ENCODE data around the gene MEAF6. TPM values are rescaled to one million over a fixed set of nuclear protein-coding genes. Genes with fewer than 3 reads are reported as not detected.

The MEAF6 gene
- total RNA-seq, 1 donor from 2014 or later, result 61.5 TPM

GRCh38 chr1:37476087-37476452 is 38.5 kb downstream of the MEAF6 start:
- TF ChIP-seq CTCF (IDR thresholded peaks at IDR 0.05; ENCODE audit: partially characterized antibody, unreplicated experiment), result no peak
- no peak overlapping the region for H3K27ac Mint-ChIP-seq (ENCODE audit: unreplicated experiment)
- H3K36me3 Mint-ChIP-seq (ENCODE audit: unreplicated experiment), result no peaks in the 10 kb centered on the region
- peaks cover 2% of the 10 kb centered on the region for H3K9me3 Mint-ChIP-seq (ENCODE audit: unreplicated experiment)
- no peak for DNase-seq
- H3K27me3 Mint-ChIP-seq (ENCODE audit: unreplicated experiment), result peaks cover 9% of the 10 kb centered on the region
- peaks cover 17% of the 10 kb centered on the region for H3K4me1 Mint-ChIP-seq (ENCODE audit: low read depth, unreplicated experiment)
- H3K4me3 Mint-ChIP-seq (ENCODE audit: unreplicated experiment), result no peak overlapping the region

GRCh38 chr1:37475380-37476086 is 39.0 kb downstream of the MEAF6 start:
- Mint-ChIP-seq H3K4me3 (ENCODE audit: unreplicated experiment) (peak overlapping the region; percentile 55), H3K36me3 (ENCODE audit: unreplicated experiment) (no peaks in the 10 kb centered on the region), H3K4me1 (ENCODE audit: low read depth, unreplicated experiment) (peaks cover 17% of the 10 kb centered on the region), H3K27me3 (ENCODE audit: unreplicated experiment) (peaks cover 9% of the 10 kb centered on the region), H3K9me3 (ENCODE audit: unreplicated experiment) (peaks cover 2% of the 10 kb centered on the region), H3K27ac (ENCODE audit: unreplicated experiment) (no peak overlapping the region)
- DNase-seq, result no peak
- TF ChIP-seq CTCF (IDR thresholded peaks at IDR 0.05; ENCODE audit: partially characterized antibody, unreplicated experiment), result no peak

GRCh38 chr1:37474697-37475379 is 39.7 kb downstream of the MEAF6 start:
- no peak for DNase-seq
- H3K27me3 Mint-ChIP-seq (ENCODE audit: unreplicated experiment), result peaks cover 9% of the 10 kb centered on the region
- TF ChIP-seq CTCF (IDR thresholded peaks at IDR 0.05; ENCODE audit: partially characterized antibody, unreplicated experiment), result no peak
- peak overlapping the region; percentile 55 for H3K4me3 Mint-ChIP-seq (ENCODE audit: unreplicated experiment)
- H3K27ac Mint-ChIP-seq (ENCODE audit: unreplicated experiment), result no peak overlapping the region
- peaks cover 2% of the 10 kb centered on the region for H3K9me3 Mint-ChIP-seq (ENCODE audit: unreplicated experiment)
- H3K4me1 Mint-ChIP-seq (ENCODE audit: low read depth, unreplicated experiment), result peaks cover 17% of the 10 kb centered on the region
- H3K36me3 Mint-ChIP-seq (ENCODE audit: unreplicated experiment), result no peaks in the 10 kb centered on the region

GRCh38 chr1:37474046-37474696 is 40.4 kb downstream of the MEAF6 start, which contains the start of gene ZC3H12A:
Gene ZC3H12A (plus strand): TSS chr1:37474580. CDS start chr1:37475497, 917 bp downstream.
- Mint-ChIP-seq H3K36me3 (ENCODE audit: unreplicated experiment) (no peaks in the 10 kb centered on the region), H3K9me3 (ENCODE audit: unreplicated experiment) (peaks cover 2% of the 10 kb centered on the region), H3K4me1 (ENCODE audit: low read depth, unreplicated experiment) (peaks cover 17% of the 10 kb centered on the region), H3K27ac (ENCODE audit: unreplicated experiment) (peak within 1 kb of the TSS; percentile 59), H3K27me3 (ENCODE audit: unreplicated experiment) (peaks cover 9% of the 10 kb centered on the region), H3K4me3 (ENCODE audit: unreplicated experiment) (peak within 1 kb of the TSS; percentile 72)
- peak; percentile 69 for DNase-seq
- TF ChIP-seq CTCF (IDR thresholded peaks at IDR 0.05; ENCODE audit: partially characterized antibody, unreplicated experiment), result no peak
